GM10847 (cell line): Measurements from ENCODE around the gene NIPAL3.

ENCODE experiments used
- POLR2A ChIP-seq: IDR thresholded peaks from 2 replicates; pipeline ENCODE4 v1.6.1; 2011; ENCODE audit not compliant: insufficient read length; ENCODE audit errors: extremely low read depth

Gene NIPAL3

GRCh38 chr1:24411963-24412362, 3.6 kb upstream of the NIPAL3 start:
- TF ChIP-seq POLR2A, result no peak

GRCh38 chr1:24412408-24412807, 3.2 kb upstream of the NIPAL3 start:
- no peak for TF ChIP-seq POLR2A

GRCh38 chr1:24413350-24414163, 2.0 kb upstream of the NIPAL3 start, which contains the start of gene STPG1:
STPG1 (minus strand) TSS chr1:24413782; CDS start chr1:24401388, 12,394 bp downstream.
- TF ChIP-seq POLR2A, result no peak

GRCh38 chr1:24414775-24415333, 748 bp upstream of the NIPAL3 start:
- no peak for TF ChIP-seq POLR2A

GRCh38 chr1:24415910-24416665, 486 bp downstream of the NIPAL3 start:
- no peak for TF ChIP-seq POLR2A

- TF ChIP-seq POLR2A, result no peak
These were observed 1.2 kb downstream of the NIPAL3 start for GRCh38 chr1:24416666-24417391.

GRCh38 chr1:24417681-24418080, 2.1 kb downstream of the NIPAL3 start:
- no peak for TF ChIP-seq POLR2A

GRCh38 chr1:24418898-24419628, 3.5 kb downstream of the NIPAL3 start:
- TF ChIP-seq POLR2A, result no peak

GRCh38 chr1:24420547-24420946, 4.9 kb downstream of the NIPAL3 start:
- no peak for TF ChIP-seq POLR2A

- no peak for TF ChIP-seq POLR2A
These were observed 5.9 kb downstream of the NIPAL3 start for GRCh38 chr1:24421502-24421901.

- no peak for TF ChIP-seq POLR2A
These were observed 8.6 kb downstream of the NIPAL3 start for GRCh38 chr1:24424207-24424606.

- no peak for TF ChIP-seq POLR2A
These were observed 9.4 kb downstream of the NIPAL3 start for GRCh38 chr1:24424990-24425389.

GRCh38 chr1:24425441-24425840, 9.8 kb downstream of the NIPAL3 start:
- TF ChIP-seq POLR2A, result no peak

- no peak for TF ChIP-seq POLR2A
These were observed 10.3 kb downstream of the NIPAL3 start for GRCh38 chr1:24425922-24426321.
